KOPT-K1 (cell line): ENCODE measurements around the gene ABHD17A.
"Not testable (repeated sequence)": the region's sequence is repeated elsewhere in the genome, so short reads cannot be mapped to it uniquely, and the experiment has no call there.

Experiments used
- H3K27ac ChIP-seq: fragments of 200-600 bp; sonication (generic); 2 replicates; pipeline ENCODE4 v1.5.1; 2016; ENCODE audit warnings: antibody characterized with exemption, mild to moderate bottlenecking, low read depth, low read length; ENCODE audit not compliant: poor library complexity, severe bottlenecking
- H3K36me3 ChIP-seq: fragments of 200-600 bp; sonication (generic); 2 replicates; pipeline ENCODE4 v1.5.1; 2017; ENCODE audit warnings: antibody characterized with exemption, mild to moderate bottlenecking, low read length, moderate library complexity; ENCODE audit not compliant: insufficient read depth
- H3K9me3 ChIP-seq: fragments of 200-600 bp; sonication (generic); 2 replicates; pipeline ENCODE4 v1.5.1; 2017; ENCODE audit warnings: antibody characterized with exemption, low read length, mild to moderate bottlenecking; ENCODE audit not compliant: insufficient read depth, poor library complexity, severe bottlenecking

The ABHD17A gene

GRCh38 chr19:1879982-1880381 lies 5.3 kb downstream of the ABHD17A start:
- H3K27ac ChIP-seq, H3K36me3 ChIP-seq, H3K9me3 ChIP-seq: not testable (repeated sequence)

- not testable (repeated sequence) for H3K27ac ChIP-seq, H3K9me3 ChIP-seq
These were observed 6.7 kb downstream of the ABHD17A start for GRCh38 chr19:1878583-1878982.

GRCh38 chr19:1877280-1877660 lies 8.0 kb downstream of the ABHD17A start:
- H3K9me3 ChIP-seq, H3K27ac ChIP-seq: not testable (repeated sequence)
- peaks cover 18% of the 10 kb centered on the region for H3K36me3 ChIP-seq

More at GRCh38 chr19:1878583-1878982, 6.7 kb downstream of the ABHD17A start:
- not testable (repeated sequence) for H3K36me3 ChIP-seq

- H3K9me3 ChIP-seq, result not testable (repeated sequence)
- Histone ChIP-seq H3K27ac (peak overlapping the region; percentile 88), H3K36me3 (peaks cover 24% of the 10 kb centered on the region)
These were observed 8.6 kb downstream of the ABHD17A start for GRCh38 chr19:1876496-1877279.

GRCh38 chr19:1875646-1876495 lies 9.4 kb downstream of the ABHD17A start:
- Histone ChIP-seq H3K27ac (peak overlapping the region; percentile 88), H3K36me3 (peaks cover 32% of the 10 kb centered on the region), H3K9me3 (no peaks in the 10 kb centered on the region)

GRCh38 chr19:1875265-1875645 lies 10.0 kb downstream of the ABHD17A start:
- peak overlapping the region; percentile 88 for H3K27ac ChIP-seq
- H3K9me3 ChIP-seq, result not testable (repeated sequence)
- peaks cover 38% of the 10 kb centered on the region for H3K36me3 ChIP-seq

- H3K36me3 ChIP-seq, result peaks cover 40% of the 10 kb centered on the region
- peak overlapping the region; percentile 88 for H3K27ac ChIP-seq
- H3K9me3 ChIP-seq, result no peaks in the 10 kb centered on the region
These were observed 10.6 kb downstream of the ABHD17A start for GRCh38 chr19:1874554-1875185.

- Histone ChIP-seq H3K27ac (no peak overlapping the region), H3K9me3 (no peaks in the 10 kb centered on the region), H3K36me3 (peaks cover 45% of the 10 kb centered on the region)
These were observed 11.5 kb downstream of the ABHD17A start for GRCh38 chr19:1873524-1874473.

GRCh38 chr19:1872807-1873523 lies 12.3 kb downstream of the ABHD17A start:
- Histone ChIP-seq H3K9me3 (no peaks in the 10 kb centered on the region), H3K36me3 (peaks cover 47% of the 10 kb centered on the region), H3K27ac (no peak overlapping the region)

- H3K9me3 ChIP-seq, result no peaks in the 10 kb centered on the region
These were observed 13.7 kb downstream of the ABHD17A start for GRCh38 chr19:1871630-1872029.

GRCh38 chr19:1871140-1871597 lies 14.1 kb downstream of the ABHD17A start:
- no peaks in the 10 kb centered on the region for H3K9me3 ChIP-seq
- no peak overlapping the region for H3K27ac ChIP-seq
- peaks cover 47% of the 10 kb centered on the region for H3K36me3 ChIP-seq

More at GRCh38 chr19:1871630-1872029, 13.7 kb downstream of the ABHD17A start:
- H3K27ac ChIP-seq, result no peak overlapping the region
- peaks cover 47% of the 10 kb centered on the region for H3K36me3 ChIP-seq

- Histone ChIP-seq H3K36me3 (peaks cover 46% of the 10 kb centered on the region), H3K9me3 (no peaks in the 10 kb centered on the region), H3K27ac (no peak overlapping the region)
These were observed 16.3 kb downstream of the ABHD17A start for GRCh38 chr19:1868971-1869370.

GRCh38 chr19:1867349-1867724 lies 18.0 kb downstream of the ABHD17A start:
- no peaks in the 10 kb centered on the region for H3K9me3 ChIP-seq
- no peak overlapping the region for H3K27ac ChIP-seq
- H3K36me3 ChIP-seq, result peaks cover 30% of the 10 kb centered on the region
